K562 (cell line): Measurements from ENCODE around the gene HOXD12. TPM values are rescaled to one million over a fixed set of nuclear protein-coding genes. Genes with fewer than 3 reads are reported as not detected.
A peak's percentile ranks its signal among the peaks of the same experiment; 100 is the strongest.

Source experiments
- ATAC-seq: fragments of 200-7000 bp; cut with Tn5 transposase; 3 replicates; pipeline ENCODE4 v1.9.1; 2020; ENCODE audit warnings: moderate library complexity
- BruUV-seq: library from RNA; stranded (reverse); fragments of 400-500 nt; replicated peaks from 2 replicates; lab custom pipeline; 2021; lab: Mats Ljungman, UMichigan
- CTCF ChIA-PET: fragments of 300-600 bp; formaldehyde crosslinking; extraction: SDS; loops from one replicate; lab custom pipeline; 2021; ENCODE audit warnings: low intra/inter-chr PET ratio; lab: Yijun Ruan, JAX
- POLR2A ChIA-PET: fragments of 300-600, 350-650 bp; sonication (Branson Sonifier 250); formaldehyde crosslinking; extraction: SDS; loops from one replicate; lab custom pipeline; 2021; ENCODE audit warnings: antibody characterized with exemption, inconsistent platforms; lab: Yijun Ruan, JAX
- DNase-seq, 4 experiments: peaks; one replicate each; pipeline versions ENCODE4 v3.0.0 to v3.0.0-alpha.2; 2011 to 2018; ENCODE audit warnings: low spot score in 3 of 4, mixed read lengths in 3 of 4; ENCODE audit errors: extremely low read depth in 1 of 4
- FAIRE-seq: peaks from 2 replicates; lab custom pipeline; 2011; peaks lifted over from hg19 to GRCh38; lab: Jason Lieb, UNC
- H2AFZ ChIP-seq: 2 replicates; pipeline ENCODE4 v1.6.0; 2011; ENCODE audit warnings: low read depth, low read length, control low read depth, inconsistent platforms
- H3K27ac ChIP-seq: fragments of 200-600 bp; 3 replicates; pipeline ENCODE4 v1.8.0; 2011; ENCODE audit warnings: low read depth, mild to moderate bottlenecking, control low read depth, inconsistent platforms, low read length, moderate library complexity, mixed read lengths; ENCODE audit errors: extremely low read depth
- H3K27me3 ChIP-seq, 2 experiments: fragments of 300-600 bp in 1 of 2; 2 replicates in 1 of 2; 3 replicates in 1 of 2; pipeline versions ENCODE4 v1.6.0 to v1.8.0; 2011; ENCODE audit warnings: inconsistent platforms in 2 of 2, low read length in 2 of 2, mild to moderate bottlenecking in 1 of 2, mixed read lengths in 1 of 2, moderate library complexity in 1 of 2; ENCODE audit not compliant: control insufficient read depth in 2 of 2, insufficient read depth in 2 of 2
- H3K36me3 ChIP-seq: fragments of 300-600 bp; 3 replicates; pipeline ENCODE4 v1.8.0; 2011; ENCODE audit warnings: mild to moderate bottlenecking, low read length, inconsistent platforms; ENCODE audit not compliant: control insufficient read depth, insufficient read depth
- H3K4me1 ChIP-seq, 2 experiments: fragments of 200-600 bp in 1 of 2; replicated peaks in 1 of 2; 2 replicates in 1 of 2; 3 replicates in 1 of 2; pipeline versions ENCODE4 v1.5.1 to v1.8.0; 2011; ENCODE audit warnings: inconsistent platforms in 2 of 2, low read length in 2 of 2, mild to moderate bottlenecking in 1 of 2, mixed read lengths in 1 of 2, moderate library complexity in 1 of 2; ENCODE audit not compliant: control insufficient read depth in 2 of 2, insufficient read depth in 2 of 2
- H3K4me2 ChIP-seq: 2 replicates; pipeline ENCODE4 v1.6.1; 2011; ENCODE audit warnings: low read length, control low read depth, inconsistent platforms, mixed read lengths; ENCODE audit not compliant: insufficient read depth
- H3K4me3 ChIP-seq: fragments of 200-600 bp; sonication (generic), shearing (Covaris generic); 2 replicates; pipeline ENCODE4 v1.5.1; 2016; ENCODE audit warnings: control low read depth, inconsistent platforms
- H3K79me2 ChIP-seq: fragments of 200-600 bp; 3 replicates; pipeline ENCODE4 v1.8.0; 2011; ENCODE audit warnings: low read length, inconsistent platforms; ENCODE audit not compliant: control insufficient read depth, insufficient read depth
- H3K9ac ChIP-seq, 2 experiments: 2 replicates each; pipeline versions ENCODE4 v1.6.0 to v1.6.1; 2011; ENCODE audit warnings: low read depth in 2 of 2, low read length in 2 of 2, control low read depth in 1 of 2, inconsistent platforms in 1 of 2, mild to moderate bottlenecking in 1 of 2, mixed read lengths in 1 of 2; ENCODE audit not compliant: insufficient read depth in 1 of 2
- H3K9me1 ChIP-seq: one replicate; pipeline ENCODE4 v1.6.0; 2011; ENCODE audit warnings: inconsistent platforms, mild to moderate bottlenecking, low read length, moderate library complexity; ENCODE audit not compliant: control insufficient read depth, insufficient read depth
- H3K9me3 ChIP-seq: replicated peaks from 2 replicates; pipeline ENCODE4 v1.5.1; 2011; ENCODE audit warnings: low read depth, low read length, inconsistent platforms; ENCODE audit not compliant: control insufficient read depth, insufficient read depth
- H4K20me1 ChIP-seq: replicated peaks from 2 replicates; pipeline ENCODE4 v1.6.1; 2011; ENCODE audit warnings: low read length, inconsistent platforms, mixed read lengths; ENCODE audit not compliant: control insufficient read depth, insufficient read depth
- CAMTA2 ChIP-seq: fragments of 250-450 bp; sonication (Bioruptor Pico); conservative IDR thresholded peaks from 2 replicates; pipeline ENCODE4 v1.5.1; 2022
- CREB1 ChIP-seq, 2 experiments: sonication (generic) in 1 of 2; formaldehyde crosslinking in 1 of 2; IDR thresholded peaks; 2 replicates each; pipeline versions ENCODE4 v1.6.1 to v1.8.0; 2012 to 2022; ENCODE audit warnings: inconsistent platforms in 1 of 2, mild to moderate bottlenecking in 1 of 2, missing genetic modification reagents in 1 of 2, moderate library complexity in 1 of 2
- CXXC5 ChIP-seq: fragments of 250-450 bp; sonication (Bioruptor Pico); IDR thresholded peaks from 2 replicates; pipeline ENCODE4 v1.8.0; 2022; ENCODE audit warnings: inconsistent platforms, mild to moderate bottlenecking, moderate library complexity
- HNRNPK ChIP-seq: fragments of 200-400 bp; formaldehyde crosslinking; IDR thresholded peaks from one replicate; pipeline ENCODE4 v1.6.1; 2018; ENCODE audit warnings: mild to moderate bottlenecking, low read depth, low read length; ENCODE audit not compliant: poor library complexity, severe bottlenecking
- LCOR ChIP-seq: sonication (generic); formaldehyde crosslinking; IDR thresholded peaks from 2 replicates; pipeline ENCODE4 v1.8.0; 2022; ENCODE audit warnings: mild to moderate bottlenecking, missing genetic modification reagents
- NBN ChIP-seq: fragments of 450-650 bp; IDR thresholded peaks from 2 replicates; pipeline ENCODE4 v1.6.1; 2016; ENCODE audit warnings: low read depth, mild to moderate bottlenecking
- NR1H2 ChIP-seq: sonication (generic); formaldehyde crosslinking; IDR thresholded peaks from 2 replicates; pipeline ENCODE4 v1.4.0; 2020; ENCODE audit warnings: mild to moderate bottlenecking, missing genetic modification reagents
- RAD21 ChIP-seq, 2 experiments: fragments of 250-450 bp in 1 of 2; fragments of 450-650 bp in 1 of 2; sonication (Bioruptor Pico) in 1 of 2; formaldehyde crosslinking in 1 of 2; IDR thresholded peaks in 1 of 2; conservative IDR thresholded peaks in 1 of 2; 2 replicates each; pipeline versions ENCODE4 v1.4.0 to v1.8.0; 2020 to 2022; ENCODE audit warnings: mild to moderate bottlenecking in 2 of 2, moderate library complexity in 1 of 2
- U2AF1 ChIP-seq: fragments of 200-400 bp; formaldehyde crosslinking; optimal IDR thresholded peaks from 2 replicates; pipeline ENCODE3; 2017; ENCODE audit warnings: mild to moderate bottlenecking, low read depth, low read length, moderate library complexity
- XRCC5 ChIP-seq: fragments of 200-400 bp; formaldehyde crosslinking; IDR thresholded peaks from 2 replicates; pipeline ENCODE4 v1.6.1; 2017; ENCODE audit warnings: low read depth, mild to moderate bottlenecking, low read length
- ZNF766 ChIP-seq: fragments of 200-800 bp; sonication (Bioruptor generic); conservative IDR thresholded peaks from 2 replicates; pipeline ENCODE4 v1.6.1; 2016; ENCODE audit warnings: missing genetic modification characterization, missing compliant biosample characterization
- WGBS: fragments of 100-300 bp; shearing (Covaris generic); methylation state at CpG from one replicate; pipeline ENCODE4 v1.1.6; 2016; ENCODE audit warnings: low coverage, mixed read lengths; ENCODE audit not compliant: insufficient coverage; ENCODE audit errors: missing lambda C conversion rate; 5-methylcytosine and 5-hydroxymethylcytosine counted together
- in situ Hi-C: fragments of 300-500 bp; cut with MboI; formaldehyde crosslinking; loops from 4 replicates; pipeline ENCODE4 v1.15.0; 2018; ENCODE audit warnings: inconsistent platforms, mixed read lengths
- intact Hi-C: fragments of 100-400 bp; cut with micrococcal nuclease; formaldehyde crosslinking; loops from 2 replicates; pipeline ENCODE4 v1.14.2; 2022
- polyA plus RNA-seq, 8 experiments: library from polyadenylated mRNA; depleted of rRNA in 4 of 8; stranded (reverse) in 5 of 8; unstranded in 3 of 8; fragments of >200 nt; fragmentation: Nextera tagmentation in 2 of 8; fragmentation: Illumina TruSeq in 1 of 8; extraction: Ambion mirVana in 2 of 8; extraction: Trizol in 1 of 8; gene quantifications; 2 replicates each; pipeline versions ENCODE4 v1.2.1 to v1.2.3, GENCODE V29; 2011 to 2014; ENCODE audit warnings: inconsistent platforms in 1 of 8, missing spikeins in 1 of 8
- total RNA-seq, 7 experiments: library from RNA; depleted of rRNA in 6 of 7; stranded (reverse); fragments of >200 nt in 6 of 7; fragmentation: Illumina TruSeq in 2 of 7; extraction: Trizol in 2 of 7; gene quantifications; 2 replicates each; pipeline versions ENCODE4 v1.2.1 to v1.2.3, GENCODE V29; 2011 to 2021; ENCODE audit warnings: low replicate concordance in 1 of 7
- TF ChIP-seq, protein P1 (sequence below), 2 experiments: fragments of 450-650 bp in 1 of 2; sonication (generic) in 1 of 2; formaldehyde crosslinking in 1 of 2; IDR thresholded peaks in 1 of 2; conservative IDR thresholded peaks in 1 of 2; 2 replicates each; pipeline versions ENCODE4 v1.6.1 to v1.8.1; 2016 to 2023; ENCODE audit warnings: mild to moderate bottlenecking in 2 of 2, moderate library complexity in 2 of 2, inconsistent platforms in 1 of 2, missing genetic modification reagents in 1 of 2
- TF ChIP-seq, protein P2 (sequence below), 3 experiments: IDR thresholded peaks in 2 of 3; conservative IDR thresholded peaks in 1 of 3; 2 replicates each; pipeline ENCODE4 v1.5.1; 2011 to 2012; ENCODE audit warnings: low read length in 3 of 3, mild to moderate bottlenecking in 3 of 3, control low read depth in 2 of 3, improper control_type of control experiment in 1 of 3, inconsistent platforms in 1 of 3, low read depth in 1 of 3, mixed read lengths in 1 of 3, moderate library complexity in 1 of 3; ENCODE audit not compliant: insufficient read depth in 2 of 3
- TF ChIP-seq, protein P3 (sequence below), 2 experiments: IDR thresholded peaks; 2 replicates each; pipeline ENCODE4 v1.6.1; 2011; ENCODE audit warnings: borderline replicate concordance in 1 of 2, control low read depth in 1 of 2, low read depth in 1 of 2, low read length in 1 of 2, mild to moderate bottlenecking in 1 of 2, mixed read lengths in 1 of 2, moderate library complexity in 1 of 2; ENCODE audit not compliant: insufficient read depth in 1 of 2, insufficient read length in 1 of 2, poor library complexity in 1 of 2, severe bottlenecking in 1 of 2; ENCODE audit errors: extremely low read depth in 1 of 2

The HOXD12 gene
- total and polyA plus RNA-seq, 9 of the 15 experiments (the other 6 are each of a cell fraction or from before 2014, with no cell fraction given) = not detected

DNA sequence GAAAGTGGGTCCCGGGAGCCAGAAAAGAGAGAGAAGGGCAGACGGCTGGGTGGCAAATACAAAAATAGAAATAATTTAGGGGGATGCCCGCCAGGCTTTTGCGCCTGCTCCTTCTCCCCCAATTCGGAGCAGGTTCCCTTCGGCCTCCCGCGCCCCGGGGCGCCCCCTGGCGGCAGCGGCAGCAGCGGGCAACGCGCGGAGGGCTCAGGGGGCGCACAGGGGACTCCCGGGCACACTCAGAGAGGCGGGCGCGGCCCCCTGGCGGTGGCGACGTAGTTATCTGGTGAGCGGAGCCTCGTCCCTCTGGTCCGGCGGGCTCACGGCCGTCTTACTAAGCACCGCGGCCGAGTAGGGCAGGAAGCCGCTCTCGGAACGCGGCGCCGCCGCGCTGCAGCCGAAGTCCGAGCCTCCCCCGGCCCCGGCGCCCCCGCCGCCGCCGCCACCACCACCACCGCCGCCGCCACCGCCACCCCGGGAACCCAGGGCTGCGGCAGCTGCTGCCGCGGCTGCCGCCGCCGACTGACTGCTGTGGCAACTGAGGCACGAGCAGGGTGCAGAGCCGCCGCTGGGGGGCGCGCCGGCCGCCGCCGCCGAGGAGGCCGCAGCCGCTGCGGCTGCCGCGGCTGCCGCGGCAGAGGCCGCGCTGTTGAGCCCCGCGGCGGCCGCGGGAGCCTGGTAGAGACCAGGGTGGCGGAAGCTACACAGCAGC lies 19.6 kb upstream of the HOXD12 start:
- CTCF ChIA-PET = interaction anchor here (0.6 to 3.8 kb wide), 14 partner anchors 10 to 1826 kb away, joined by 3 to 36 read pairs (median 4); no protein-coding TSS in a partner anchor
- ATAC-seq (peak; percentile 97), FAIRE-seq (no peak), DNase-seq (peak; percentile 84 to 95 (median 94))
- WGBS = under 1% methylated on average over 57 of the region's 86 CpGs
- Histone ChIP-seq H3K27me3 (peaks cover 49 to 68% of the 10 kb centered on the region in 2 experiments), H3K4me3 (peak overlapping the region; percentile 52), H3K4me1 (peaks cover 3 to 29% of the 10 kb centered on the region in 2 experiments; a peak in 3 of 5 replicates), H3K9ac (peak overlapping the region in 1 of 2 experiments; percentile 89; a peak in 3 of 4 replicates), H3K36me3 (no peaks in the 10 kb centered on the region), H4K20me1 (no peaks in the 10 kb centered on the region), H2AFZ (peak overlapping the region; percentile 79), H3K9me1 (no peaks in the 10 kb centered on the region), H3K9me3 (peaks cover 10% of the 10 kb centered on the region), H3K79me2 (no peaks in the 10 kb centered on the region), H3K4me2 (peak overlapping the region; percentile 84), H3K27ac (no peak overlapping the region)
- in situ Hi-C loops (loop anchor here (10.0 to 25.0 kb wide), 3 partner anchors 395 to 1043 kb away; no protein-coding TSS in a partner anchor), intact Hi-C loops (loop anchor here (1.0 to 10.0 kb wide), 3 partner anchors 116 to 389 kb away; no protein-coding TSS in a partner anchor)
- POLR2A ChIA-PET = interaction anchor here (0.6 to 1.0 kb wide), 3 partner anchors 77 to 911 kb away, joined by 3 to 4 read pairs (median 3); partner anchors contain the start of gene LNPK
- no TSS peak for BruUV-seq
- TF ChIP-seq HNRNPK (peak; percentile 29), ZNF766 (peak; percentile 33; the same call in 1 of the 2 replicates), CXXC5 (CRISPR knock-in tag) (no peak; the same call in none of the 2 replicates), CAMTA2 (no peak), LCOR (CRISPR knock-in tag) (peak; percentile 74; the same call in 1 of the 2 replicates), CREB1 (IDR thresholded peaks at IDR 0.05) (peak; percentile 24; the same call in 1 of the 2 replicates), CREB1 (CRISPR knock-in tag; IDR thresholded peaks at IDR 0.05) (peak; percentile 69), NBN (peak; percentile 33; the same call in 1 of the 2 replicates), XRCC5 (peak; percentile 88; the same call in 1 of the 2 replicates), NR1H2 (CRISPR knock-in tag) (no peak), RAD21 (CRISPR knock-in tag; conservative IDR thresholded peaks at IDR 0.05 in 1 of 2, IDR thresholded peaks at IDR 0.05 in 1 of 2) (peak; percentile 89 to 94), U2AF1 (peak; percentile 60)
- TF ChIP-seq, protein P1, sequence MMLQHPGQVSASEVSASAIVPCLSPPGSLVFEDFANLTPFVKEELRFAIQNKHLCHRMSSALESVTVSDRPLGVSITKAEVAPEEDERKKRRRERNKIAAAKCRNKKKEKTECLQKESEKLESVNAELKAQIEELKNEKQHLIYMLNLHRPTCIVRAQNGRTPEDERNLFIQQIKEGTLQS (IDR thresholded peaks at IDR 0.05) = no peak
- TF ChIP-seq, protein P1 (CRISPR knock-in tag; conservative IDR thresholded peaks at IDR 0.05) = peak; percentile 73; the same call in 1 of the 2 replicates
- TF ChIP-seq, protein P2, sequence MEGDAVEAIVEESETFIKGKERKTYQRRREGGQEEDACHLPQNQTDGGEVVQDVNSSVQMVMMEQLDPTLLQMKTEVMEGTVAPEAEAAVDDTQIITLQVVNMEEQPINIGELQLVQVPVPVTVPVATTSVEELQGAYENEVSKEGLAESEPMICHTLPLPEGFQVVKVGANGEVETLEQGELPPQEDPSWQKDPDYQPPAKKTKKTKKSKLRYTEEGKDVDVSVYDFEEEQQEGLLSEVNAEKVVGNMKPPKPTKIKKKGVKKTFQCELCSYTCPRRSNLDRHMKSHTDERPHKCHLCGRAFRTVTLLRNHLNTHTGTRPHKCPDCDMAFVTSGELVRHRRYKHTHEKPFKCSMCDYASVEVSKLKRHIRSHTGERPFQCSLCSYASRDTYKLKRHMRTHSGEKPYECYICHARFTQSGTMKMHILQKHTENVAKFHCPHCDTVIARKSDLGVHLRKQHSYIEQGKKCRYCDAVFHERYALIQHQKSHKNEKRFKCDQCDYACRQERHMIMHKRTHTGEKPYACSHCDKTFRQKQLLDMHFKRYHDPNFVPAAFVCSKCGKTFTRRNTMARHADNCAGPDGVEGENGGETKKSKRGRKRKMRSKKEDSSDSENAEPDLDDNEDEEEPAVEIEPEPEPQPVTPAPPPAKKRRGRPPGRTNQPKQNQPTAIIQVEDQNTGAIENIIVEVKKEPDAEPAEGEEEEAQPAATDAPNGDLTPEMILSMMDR (IDR thresholded peaks at IDR 0.05 in 2 of 3, conservative IDR thresholded peaks at IDR 0.05 in 1 of 3; ENCODE audit: insufficient read depth in 2 of 3, low read depth in 1 of 3, low read length in 3 of 3) = peak; percentile 97 to 99 (median 98)
- TF ChIP-seq, protein P3, sequence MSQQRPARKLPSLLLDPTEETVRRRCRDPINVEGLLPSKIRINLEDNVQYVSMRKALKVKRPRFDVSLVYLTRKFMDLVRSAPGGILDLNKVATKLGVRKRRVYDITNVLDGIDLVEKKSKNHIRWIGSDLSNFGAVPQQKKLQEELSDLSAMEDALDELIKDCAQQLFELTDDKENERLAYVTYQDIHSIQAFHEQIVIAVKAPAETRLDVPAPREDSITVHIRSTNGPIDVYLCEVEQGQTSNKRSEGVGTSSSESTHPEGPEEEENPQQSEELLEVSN (IDR thresholded peaks at IDR 0.05; ENCODE audit: borderline replicate concordance in 1 of 2, extremely low read depth in 1 of 2, insufficient read depth in 1 of 2, insufficient read length in 1 of 2, low read depth in 1 of 2, low read length in 1 of 2, poor library complexity in 1 of 2, severe bottlenecking in 1 of 2) = peak in 1 of 2 experiments; percentile 42
